Dermis microvascular lymphatic vessel endothelial cell (primary cell): Measurements from ENCODE around the gene P2RY6. TPM values are rescaled to one million over a fixed set of nuclear protein-coding genes. Genes with fewer than 3 reads are reported as not detected.
"Not testable (repeated sequence)": the region's sequence is repeated elsewhere in the genome, so short reads cannot be mapped to it uniquely, and the experiment has no call there.

Experiments
- DNase-seq, 2 donors: peaks; one replicate each; pipeline versions ENCODE4 v3.0.0 to v3.0.0-alpha.2; 2010; ENCODE audit warnings: low read depth in 2 of 2
- total RNA-seq: library from RNA; depleted of rRNA; stranded (reverse); fragments of >200 nt; gene quantifications from 2 replicates; pipeline ENCODE4 v1.2.1, GENCODE V29; 2014

Gene P2RY6
- total RNA-seq, 1 donor from 2014 or later = 0.26 TPM

DNA sequence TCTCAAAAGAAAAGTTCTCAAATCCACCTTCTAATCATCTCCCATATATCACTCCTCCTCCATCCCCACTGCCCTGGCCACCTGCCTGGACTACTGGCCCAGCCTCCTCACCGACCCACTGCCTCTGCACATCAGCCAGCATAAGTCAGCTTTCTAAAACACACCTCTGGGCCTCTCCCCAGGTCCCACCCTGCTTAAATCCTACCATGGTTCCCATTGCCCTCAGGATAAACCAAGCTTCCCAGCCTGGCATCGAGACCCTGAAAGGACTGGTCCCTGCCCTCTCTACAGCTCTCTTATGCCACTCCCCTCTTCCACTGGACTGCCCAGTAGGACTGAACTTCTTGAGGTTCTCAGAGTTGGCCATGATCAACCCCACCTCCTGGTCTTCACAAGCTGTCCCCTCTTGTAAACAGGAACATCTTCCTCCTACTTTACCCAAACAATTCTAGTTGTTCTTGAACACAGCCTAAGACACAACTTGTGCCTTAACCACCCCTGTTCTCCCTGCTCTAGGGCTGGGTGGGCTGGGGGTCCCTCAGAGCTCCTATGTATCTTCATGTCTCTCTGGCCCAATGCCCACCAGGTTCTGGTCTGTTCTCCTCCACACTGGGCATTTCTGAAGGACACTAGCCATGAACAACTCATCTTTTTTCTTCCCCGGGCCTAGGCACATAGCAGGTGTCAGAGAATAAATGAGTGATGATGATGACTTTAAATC lies 12.6 kb upstream of the P2RY6 start:
- DNase-seq = no peak

- no peak for DNase-seq
Measured at GRCh38 chr11:73260127-73260457, 12.0 kb upstream of the P2RY6 start.

DNA sequence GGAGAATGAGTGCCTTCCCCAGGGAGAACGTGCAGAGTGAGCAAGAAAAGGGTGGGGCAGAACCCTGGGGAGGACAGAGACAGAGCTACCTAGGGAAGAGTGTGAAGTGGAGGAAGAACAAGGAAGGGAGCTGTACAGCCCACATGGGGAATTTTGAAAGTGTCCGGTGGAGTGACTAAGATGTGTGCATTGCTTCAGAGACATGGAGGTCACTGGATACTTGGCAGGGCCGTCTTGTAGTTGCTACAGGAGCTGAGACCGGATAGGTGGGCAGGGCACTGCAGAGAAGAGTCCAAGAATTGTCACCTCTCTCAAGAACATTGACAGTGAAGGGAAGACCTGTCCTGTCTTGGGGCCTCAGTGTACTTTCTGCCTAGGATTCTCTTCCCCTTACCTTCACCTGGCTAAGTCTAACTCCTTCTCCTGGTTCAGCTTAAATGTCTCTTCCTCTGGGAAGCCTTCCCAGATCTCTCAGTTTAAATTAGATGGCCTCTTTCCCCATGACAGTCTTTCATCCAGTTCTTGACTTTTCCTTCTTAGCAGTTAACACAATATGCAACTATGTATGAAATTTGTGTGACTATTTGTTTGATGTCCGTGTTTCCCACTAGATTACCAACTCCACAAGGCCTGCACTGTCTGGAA lies 9.2 kb upstream of the P2RY6 start:
- DNase-seq = no peak

GRCh38 chr11:73263640-73264039 lies 8.5 kb upstream of the P2RY6 start:
- DNase-seq = no peak

DNA sequence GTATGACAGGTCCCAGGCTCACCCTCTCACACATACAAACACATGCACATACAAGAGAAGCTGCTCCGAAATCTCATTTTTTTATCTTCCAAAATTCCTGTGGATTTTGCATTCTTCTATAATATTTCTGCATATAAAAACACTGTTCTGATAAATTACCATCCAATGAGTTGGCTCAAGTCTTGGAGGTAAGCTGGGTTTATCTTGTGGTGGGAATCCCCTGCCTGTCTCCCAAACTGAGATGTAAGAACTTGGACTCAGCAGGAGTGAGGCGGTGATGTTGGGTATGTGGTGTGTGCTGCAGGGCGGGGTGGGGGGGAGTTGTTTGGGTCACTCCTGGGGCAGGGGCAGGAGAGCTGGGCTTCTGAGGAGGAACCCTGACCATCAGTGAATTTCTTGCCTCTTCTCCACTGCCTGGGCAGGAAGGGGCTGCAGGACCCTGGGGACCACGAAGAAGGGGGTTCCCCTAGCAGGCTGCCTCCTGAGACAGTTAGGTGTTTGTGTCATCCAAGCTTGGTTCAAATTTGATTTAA lies 6.8 kb upstream of the P2RY6 start:
- no peak for DNase-seq

DNA sequence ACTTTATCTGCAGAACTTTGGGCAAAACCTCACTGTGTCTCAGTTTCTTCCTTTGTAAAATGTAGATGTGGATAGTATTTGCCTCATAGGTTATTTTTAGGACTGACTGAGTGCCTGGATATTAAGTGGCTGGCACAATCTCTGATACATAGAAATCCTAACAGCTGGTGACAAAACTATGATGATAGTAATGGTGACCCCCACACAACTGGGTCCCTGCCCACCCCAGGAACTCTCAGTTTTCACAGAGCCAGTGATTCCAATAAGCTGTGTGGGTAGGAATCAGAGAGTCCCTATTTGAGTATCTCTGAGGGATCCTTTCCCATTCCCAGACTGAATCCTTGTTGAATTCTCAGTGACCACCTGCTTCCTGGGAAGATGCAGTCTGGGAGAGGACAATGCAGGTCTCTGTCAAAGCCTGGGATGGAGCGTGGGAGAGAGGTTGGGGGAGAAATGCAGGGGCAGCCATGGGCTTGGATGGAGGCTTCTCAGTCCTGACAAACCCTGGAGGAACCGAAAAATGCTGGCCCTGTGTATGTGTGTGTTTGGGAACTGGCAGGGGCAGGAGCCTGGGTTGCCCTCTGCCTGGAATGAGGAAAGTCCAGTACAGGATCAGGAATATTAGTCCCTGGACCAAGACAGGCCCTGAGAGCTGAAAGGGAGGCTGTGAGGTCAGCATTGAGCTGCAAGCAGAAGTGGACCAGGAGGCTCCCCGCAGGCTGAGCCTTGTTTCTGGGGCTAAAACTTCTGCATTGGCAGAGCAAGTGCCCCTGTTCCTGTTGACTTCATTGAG lies 6.1 kb upstream of the P2RY6 start:
- DNase-seq = no peak

DNA sequence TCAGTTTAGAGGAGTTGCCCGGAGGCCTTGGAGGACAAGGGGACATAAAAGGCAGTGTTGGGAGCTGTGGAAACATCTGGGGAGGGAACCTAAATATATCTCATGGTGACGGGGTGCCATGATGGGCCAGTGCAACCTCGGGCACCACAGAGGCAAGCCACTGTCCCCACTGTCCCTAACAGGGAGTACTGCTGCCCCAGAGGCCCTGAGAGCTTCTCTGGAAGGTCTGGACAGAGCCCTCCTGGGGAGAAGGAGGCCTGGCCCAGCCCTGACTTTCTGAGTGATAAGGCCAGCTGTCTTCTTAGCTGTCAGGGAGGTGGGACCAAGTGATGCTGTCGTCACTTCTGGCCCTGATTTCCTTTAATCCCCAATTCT lies 5.5 kb upstream of the P2RY6 start:
- DNase-seq = no peak

DNA sequence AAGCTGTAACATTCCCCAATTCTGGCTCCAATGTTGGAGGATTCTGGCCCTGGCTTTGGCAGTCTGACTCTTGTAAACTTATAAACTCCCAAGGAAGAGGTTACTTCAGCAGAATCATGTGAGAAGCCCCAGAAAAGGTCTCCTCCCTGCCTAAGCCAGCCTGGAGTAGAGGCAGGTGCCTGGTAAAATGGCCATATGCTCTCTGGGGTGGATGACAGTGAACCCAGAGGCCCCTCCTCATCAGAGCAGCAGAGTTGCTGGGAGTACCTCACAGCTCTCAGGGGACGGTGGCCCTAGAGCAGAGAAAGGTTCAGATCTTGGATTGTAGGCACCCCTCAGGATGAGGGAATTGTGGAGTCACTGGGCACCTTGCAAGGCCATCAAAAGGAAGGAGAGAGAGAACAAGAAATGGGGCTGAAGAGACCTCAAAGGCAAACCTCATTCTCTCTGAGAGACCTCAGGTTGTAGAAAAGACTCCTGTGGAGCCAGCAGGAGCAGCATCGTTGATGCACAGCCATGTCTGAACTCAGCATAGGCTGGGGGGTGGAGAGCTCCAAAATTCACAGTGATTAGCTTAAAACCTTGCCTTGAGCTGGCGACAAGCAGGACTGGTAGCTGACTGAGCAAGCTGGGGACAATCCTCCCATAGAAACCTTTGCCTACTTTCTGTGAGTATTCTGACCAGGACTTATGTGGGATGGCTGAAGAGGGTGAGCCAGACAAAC lies 4.9 kb upstream of the P2RY6 start:
- DNase-seq = no peak

DNA sequence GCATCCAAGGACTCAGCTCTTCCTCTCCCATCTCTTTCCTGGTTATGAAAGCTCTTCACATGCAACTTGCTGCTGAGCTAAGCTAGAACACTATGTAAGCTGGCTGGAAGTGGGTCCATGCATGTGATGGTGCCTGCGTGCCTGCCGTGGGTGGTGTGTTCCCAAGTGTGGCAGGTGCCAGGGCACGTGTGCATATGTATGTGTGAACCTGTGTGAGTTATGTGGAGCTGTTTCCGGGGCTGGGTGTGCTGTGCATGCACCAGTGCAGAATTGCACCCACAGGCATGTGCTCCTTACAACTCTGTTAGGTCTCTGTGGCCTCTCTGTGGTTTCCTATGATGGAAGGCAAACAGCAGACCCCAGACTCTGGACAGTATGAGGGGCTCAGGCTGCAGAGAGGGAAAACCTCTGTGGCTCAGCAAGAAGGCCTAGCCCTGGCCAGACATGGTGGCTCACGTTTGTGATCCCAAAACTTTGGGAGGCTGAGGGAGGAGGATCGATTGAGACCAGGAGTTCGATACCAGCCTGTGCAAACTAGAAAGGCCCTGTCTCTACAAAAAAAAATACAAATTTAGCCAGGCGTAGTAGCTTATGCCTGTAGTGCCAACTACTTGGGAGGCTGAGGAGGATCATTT lies 4.1 kb upstream of the P2RY6 start:
- no peak for DNase-seq

- DNase-seq = no peak
Measured at GRCh38 chr11:73268671-73269271, 3.4 kb upstream of the P2RY6 start.

DNA sequence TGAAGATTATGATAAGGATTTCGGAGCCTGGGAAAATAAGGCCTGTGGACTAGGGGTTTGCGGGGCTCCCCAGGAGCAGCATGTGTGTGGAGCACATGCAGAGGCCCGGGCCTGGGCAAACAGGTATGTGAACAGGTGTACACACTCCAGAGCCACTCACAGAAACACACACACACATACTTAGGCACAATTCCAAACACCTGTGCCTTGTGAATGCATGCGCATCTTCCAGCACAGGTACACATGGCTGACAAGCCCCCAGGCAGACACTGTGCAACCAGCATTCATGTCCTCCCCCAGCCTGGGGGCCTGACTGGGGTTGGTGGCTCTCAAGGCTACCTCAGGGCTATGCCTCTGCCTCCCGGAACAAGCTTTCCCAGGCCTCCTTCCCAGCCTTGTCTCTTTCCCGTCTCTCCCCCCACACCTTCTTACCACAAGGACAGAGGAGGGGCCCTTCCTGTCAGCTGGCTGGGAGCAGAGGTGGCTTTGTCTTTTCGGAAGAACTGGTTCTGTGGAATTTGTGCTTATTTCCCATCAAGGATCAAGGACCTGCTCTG lies 2.6 kb upstream of the P2RY6 start:
- DNase-seq = no peak

GRCh38 chr11:73270016-73270854 lies 1.9 kb upstream of the P2RY6 start:
- no peak for DNase-seq

DNA sequence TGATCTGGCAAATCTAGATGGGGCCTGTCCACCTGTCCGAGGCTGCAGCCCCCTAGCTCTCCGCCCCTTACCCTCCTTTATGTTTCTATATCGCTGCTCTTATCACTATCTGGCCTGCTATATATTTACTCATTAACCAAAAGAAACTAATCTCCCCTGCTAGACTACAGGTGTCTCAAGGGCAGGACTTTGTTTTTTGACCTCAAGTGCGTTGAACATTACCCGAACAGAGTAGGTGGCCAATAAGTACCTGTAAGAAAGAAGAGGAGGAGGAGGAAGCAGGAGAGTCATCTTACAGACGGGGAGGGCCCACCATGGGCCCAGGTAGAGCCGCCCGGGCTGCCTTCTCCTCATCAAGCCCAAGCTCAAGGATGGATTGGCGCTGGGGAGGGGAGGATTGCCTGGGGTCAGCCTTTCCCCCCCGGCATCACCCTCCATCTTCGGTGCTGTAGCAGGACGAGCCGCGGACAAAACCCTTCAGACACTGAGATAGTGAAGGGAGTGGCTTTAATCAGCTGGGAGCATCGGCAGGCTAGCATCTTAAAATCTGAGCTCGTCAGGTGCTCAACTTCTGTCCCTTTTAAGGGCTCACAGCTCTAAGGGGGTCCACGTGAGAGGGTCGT lies 1.2 kb upstream of the P2RY6 start:
- no peak for DNase-seq

GRCh38 chr11:73271478-73271865 lies 666 bp upstream of the P2RY6 start:
- DNase-seq = not testable (repeated sequence)

DNA sequence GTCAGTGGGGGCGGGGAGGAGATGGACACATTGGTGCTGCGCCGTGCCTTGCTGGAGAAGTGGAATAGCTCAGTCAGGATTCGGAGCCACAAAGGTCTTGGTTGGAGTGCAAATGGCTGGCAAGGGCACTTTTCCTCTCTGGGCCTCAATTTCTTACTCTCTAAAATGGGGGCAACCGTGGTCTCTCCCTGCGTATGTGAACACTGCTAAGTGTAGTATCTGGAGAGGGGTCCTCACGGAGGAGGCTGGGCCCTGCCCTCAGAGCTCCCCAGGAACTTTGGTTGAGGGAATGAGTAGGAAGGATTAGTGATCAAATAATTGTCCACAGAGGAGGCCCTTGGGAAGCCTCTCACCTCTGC lies 521 bp downstream of the P2RY6 start:
- no peak for DNase-seq

DNA sequence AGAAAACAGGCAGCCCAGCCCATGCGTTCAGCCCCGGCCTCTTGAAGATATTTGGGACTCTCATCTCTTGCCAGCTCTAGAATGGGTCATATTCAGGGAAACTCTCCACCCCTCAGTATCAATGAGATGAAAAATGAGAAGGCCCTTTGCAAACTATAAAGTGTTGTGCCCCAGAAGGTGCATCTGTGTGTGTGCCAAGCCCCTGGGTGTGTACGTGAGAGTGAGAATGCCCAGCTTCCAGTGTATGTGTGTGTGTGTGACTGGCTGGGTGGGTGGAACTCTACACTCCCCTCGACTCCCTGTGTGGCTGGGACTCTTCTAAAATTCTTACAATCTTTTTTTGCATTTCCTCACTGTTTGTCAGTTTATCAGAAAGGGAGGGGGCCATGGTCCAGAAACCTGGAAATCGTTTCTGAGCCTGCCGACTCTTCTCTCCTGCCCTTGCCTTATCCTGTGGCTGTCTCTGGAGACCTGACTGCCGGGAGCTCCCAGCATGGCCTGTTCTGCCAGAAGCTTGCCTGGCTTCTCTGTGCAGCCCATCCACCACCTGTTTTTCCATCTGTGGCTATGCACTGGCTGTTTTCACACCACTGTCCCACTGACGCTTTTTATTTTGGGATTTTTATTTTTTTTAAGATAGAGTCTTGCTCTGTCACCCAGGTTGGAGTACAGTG lies 1.2 kb downstream of the P2RY6 start:
- DNase-seq = no peak

DNA sequence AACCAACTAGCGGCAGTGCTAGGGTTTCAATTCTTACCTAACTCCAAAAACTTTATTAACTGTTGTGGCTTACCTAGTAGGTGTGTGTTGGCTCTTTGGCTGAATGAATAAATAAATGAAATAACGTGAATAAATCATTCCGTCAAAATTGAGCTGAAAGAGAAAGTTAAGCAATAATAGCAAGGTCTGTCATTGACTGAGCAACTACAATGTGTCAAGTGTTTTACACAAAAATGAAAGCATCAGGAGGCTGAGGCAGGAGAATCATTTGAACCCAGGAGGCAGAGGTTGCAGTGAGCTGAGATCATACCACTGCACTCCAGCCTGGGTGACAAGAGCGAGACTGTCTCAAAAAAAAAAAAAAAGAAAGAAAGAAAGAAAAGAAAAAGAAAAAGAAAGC lies 2.1 kb downstream of the P2RY6 start:
- not testable (repeated sequence) for DNase-seq

- DNase-seq = no peak
Measured at GRCh38 chr11:73274722-73275380, 2.7 kb downstream of the P2RY6 start.
